HEK293 (cell line): ENCODE data around the gene SLC16A5.

ENCODE experiments used
- ATF2 ChIP-seq: fragments of 450-650 bp; formaldehyde crosslinking; IDR thresholded peaks from 2 replicates; pipeline ENCODE4 v1.5.1; 2016; ENCODE audit warnings: missing biosample characterization, missing genetic modification characterization, low read depth
- BCL11A ChIP-seq: fragments of 450-650 bp; formaldehyde crosslinking; IDR thresholded peaks from 2 replicates; pipeline ENCODE4 v1.5.1; 2016; ENCODE audit warnings: low read depth, missing biosample characterization, missing genetic modification characterization
- CTCF ChIP-seq: fragments of 450-650 bp; formaldehyde crosslinking; IDR thresholded peaks from 2 replicates; pipeline ENCODE4 v1.5.1; 2016; ENCODE audit warnings: missing biosample characterization, missing genetic modification characterization
- HOXC10 ChIP-seq: sonication (generic); formaldehyde crosslinking; IDR thresholded peaks from 2 replicates; pipeline ENCODE4 v1.8.1; 2023; ENCODE audit warnings: mild to moderate bottlenecking, missing genetic modification reagents
- ZBTB44 ChIP-seq: fragments of 450-650 bp; IDR thresholded peaks from 2 replicates; pipeline ENCODE4 v1.5.1; 2018; ENCODE audit warnings: missing biosample characterization, mild to moderate bottlenecking, missing genetic modification characterization
- ZNF138 ChIP-seq: fragments of 450-650 bp; formaldehyde crosslinking; IDR thresholded peaks from 2 replicates; pipeline ENCODE4 v1.5.1; 2016; ENCODE audit warnings: missing biosample characterization, missing genetic modification characterization, borderline replicate concordance
- ZNF311 ChIP-seq: fragments of 450-650 bp; formaldehyde crosslinking; IDR thresholded peaks from 2 replicates; pipeline ENCODE4 v1.5.1; 2017; ENCODE audit warnings: missing biosample characterization, missing genetic modification characterization, borderline replicate concordance

- TF ChIP-seq CTCF (tag by site-specific recombination), result no peak
- no peak for TF ChIP-seq ZNF311 (tag by site-specific recombination)
- TF ChIP-seq HOXC10 (CRISPR knock-in tag), result no peak
- no peak for TF ChIP-seq ZNF138 (tag by site-specific recombination)
- TF ChIP-seq ZBTB44 (tag by site-specific recombination), result no peak
- no peak for TF ChIP-seq ATF2 (tag by site-specific recombination)
- TF ChIP-seq BCL11A (tag by site-specific recombination), result no peak
Observed at GRCh38 chr17:75077072-75077495, 10.7 kb upstream of the SLC16A5 start.
